DOHH2 (cell line): ENCODE data around the gene KIAA0040.

Experiments
- CTCF ChIP-seq: fragments of 200-600 bp; sonication (generic); IDR thresholded peaks from one replicate; pipeline ENCODE4 v1.5.1; 2014; ENCODE audit warnings: antibody characterized with exemption, mild to moderate bottlenecking, low read depth, low read length; ENCODE audit not compliant: poor library complexity, severe bottlenecking
- EZH2phosphoT487 ChIP-seq: fragments of 200-600 bp; sonication (generic); IDR thresholded peaks from 2 replicates; pipeline ENCODE4 v1.6.1; 2017; ENCODE audit warnings: borderline replicate concordance, mild to moderate bottlenecking, antibody characterized with exemption, low read length, moderate library complexity, mixed read lengths

- TF ChIP-seq CTCF (no peak), EZH2phosphoT487 (no peak)
Measured at GRCh38 chr1:175126347-175126746, 66.2 kb downstream of the KIAA0040 start.
